Measurements from ENCODE around the gene LUZP1. TPM values are rescaled to one million over a fixed set of nuclear protein-coding genes. Genes with fewer than 3 reads are reported as not detected.

LUZP1 gene
- total RNA-seq, 1 donor from 2014 or later = 82.2 TPM

GRCh38 chr1:23079025-23079424, 89.6 kb downstream of the LUZP1 start:
- H3K4me3 ChIP-seq (ENCODE audit: insufficient read depth, low read depth, low read length) = no peak overlapping the region
- Mint-ChIP-seq H3K4me1 (ENCODE audit: low read depth, unreplicated experiment) (peaks cover 2% of the 10 kb centered on the region), H3K27ac (ENCODE audit: unreplicated experiment) (no peak overlapping the region), H3K36me3 (ENCODE audit: low read depth, unreplicated experiment) (peaks cover 14% of the 10 kb centered on the region), H3K9me3 (ENCODE audit: unreplicated experiment) (no peaks in the 10 kb centered on the region), H3K27me3 (ENCODE audit: low read depth, unreplicated experiment) (no peaks in the 10 kb centered on the region), H3K4me3 (ENCODE audit: unreplicated experiment) (no peak overlapping the region)
- H3K9me3 ChIP-seq (ENCODE audit: insufficient read depth, low read depth, low read length) = no peaks in the 10 kb centered on the region
- peaks cover 41% of the 10 kb centered on the region for H4K20me1 ChIP-seq (ENCODE audit: insufficient read depth, low read length)
- no peak overlapping the region for H3K4me2 ChIP-seq (ENCODE audit: low read length)
- H3K79me2 ChIP-seq (ENCODE audit: insufficient read depth, low read length) = peaks cover 10% of the 10 kb centered on the region
- no peak for DNase-seq (ENCODE audit: low read depth)
- no peak overlapping the region for H3K27ac ChIP-seq (ENCODE audit: low read depth, low read length)
- no peak for TF ChIP-seq CTCF (IDR thresholded peaks at IDR 0.05; ENCODE audit: insufficient read depth, low read depth, low read length)
- no peak for TF ChIP-seq EZH2 (IDR thresholded peaks at IDR 0.05; ENCODE audit: insufficient read depth, low read length)
- no peak overlapping the region for H3K9ac ChIP-seq (ENCODE audit: low read length)
- no peak overlapping the region for H2AFZ ChIP-seq (ENCODE audit: low read depth, low read length)
- no peak for FAIRE-seq
- H3K36me3 ChIP-seq (ENCODE audit: insufficient read depth, low read length) = peaks cover 66% of the 10 kb centered on the region
- no peaks in the 10 kb centered on the region for H3K4me1 ChIP-seq (ENCODE audit: insufficient read depth, low read length)
- no peaks in the 10 kb centered on the region for H3K27me3 ChIP-seq (ENCODE audit: insufficient read depth, low read length)

- peaks cover 1% of the 10 kb centered on the region for H3K4me1 Mint-ChIP-seq (ENCODE audit: low read depth, unreplicated experiment)
- H3K9me3 ChIP-seq (ENCODE audit: insufficient read depth, low read depth, low read length) = no peaks in the 10 kb centered on the region
- peaks cover 4% of the 10 kb centered on the region for H4K20me1 ChIP-seq (ENCODE audit: insufficient read depth, low read length)
- H3K36me3 ChIP-seq (ENCODE audit: insufficient read depth, low read length) = peaks cover 50% of the 10 kb centered on the region
- no peaks in the 10 kb centered on the region for H3K27me3 Mint-ChIP-seq (ENCODE audit: low read depth, unreplicated experiment)
- no peaks in the 10 kb centered on the region for H3K9me3 Mint-ChIP-seq (ENCODE audit: unreplicated experiment)
- no peak overlapping the region for H3K4me3 ChIP-seq (ENCODE audit: insufficient read depth, low read depth, low read length)
- H2AFZ ChIP-seq (ENCODE audit: low read depth, low read length) = no peak overlapping the region
- H3K4me1 ChIP-seq (ENCODE audit: insufficient read depth, low read length) = peaks cover 9% of the 10 kb centered on the region
- no peaks in the 10 kb centered on the region for H3K27me3 ChIP-seq (ENCODE audit: insufficient read depth, low read length)
- H3K9ac ChIP-seq (ENCODE audit: low read length) = no peak overlapping the region
- TF ChIP-seq CTCF (IDR thresholded peaks at IDR 0.05; ENCODE audit: insufficient read depth, low read depth, low read length) (no peak), EZH2 (IDR thresholded peaks at IDR 0.05; ENCODE audit: insufficient read depth, low read length) (no peak)
- H3K4me3 Mint-ChIP-seq (ENCODE audit: unreplicated experiment) = no peak overlapping the region
- DNase-seq (ENCODE audit: low read depth) (no peak), FAIRE-seq (no peak)
- H3K4me2 ChIP-seq (ENCODE audit: low read length) = no peak overlapping the region
- no peak overlapping the region for H3K27ac ChIP-seq (ENCODE audit: low read depth, low read length)
- H3K36me3 Mint-ChIP-seq (ENCODE audit: low read depth, unreplicated experiment) = peaks cover 13% of the 10 kb centered on the region
- H3K27ac Mint-ChIP-seq (ENCODE audit: unreplicated experiment) = no peak overlapping the region
- H3K79me2 ChIP-seq (ENCODE audit: insufficient read depth, low read length) = no peaks in the 10 kb centered on the region
These were observed 94.6 kb downstream of the LUZP1 start for GRCh38 chr1:23074012-23074411.

GRCh38 chr1:23069675-23070074, 99.0 kb downstream of the LUZP1 start:
- Mint-ChIP-seq H3K9me3 (ENCODE audit: unreplicated experiment) (no peaks in the 10 kb centered on the region), H3K4me1 (ENCODE audit: low read depth, unreplicated experiment) (peaks cover 1% of the 10 kb centered on the region), H3K27ac (ENCODE audit: unreplicated experiment) (no peak overlapping the region), H3K4me3 (ENCODE audit: unreplicated experiment) (no peak overlapping the region), H3K36me3 (ENCODE audit: low read depth, unreplicated experiment) (peaks cover 18% of the 10 kb centered on the region), H3K27me3 (ENCODE audit: low read depth, unreplicated experiment) (no peaks in the 10 kb centered on the region)
- DNase-seq (ENCODE audit: low read depth) = no peak
- TF ChIP-seq CTCF (IDR thresholded peaks at IDR 0.05; ENCODE audit: insufficient read depth, low read depth, low read length) (no peak), EZH2 (IDR thresholded peaks at IDR 0.05; ENCODE audit: insufficient read depth, low read length) (no peak)
- Histone ChIP-seq H3K27ac (ENCODE audit: low read depth, low read length) (no peak overlapping the region), H3K9me3 (ENCODE audit: insufficient read depth, low read depth, low read length) (no peaks in the 10 kb centered on the region), H3K79me2 (ENCODE audit: insufficient read depth, low read length) (peaks cover 18% of the 10 kb centered on the region), H3K36me3 (ENCODE audit: insufficient read depth, low read length) (peaks cover 55% of the 10 kb centered on the region), H3K4me1 (ENCODE audit: insufficient read depth, low read length) (peaks cover 9% of the 10 kb centered on the region), H3K9ac (ENCODE audit: low read length) (no peak overlapping the region), H4K20me1 (ENCODE audit: insufficient read depth, low read length) (peaks cover 31% of the 10 kb centered on the region), H3K4me3 (ENCODE audit: insufficient read depth, low read depth, low read length) (no peak overlapping the region), H3K4me2 (ENCODE audit: low read length) (no peak overlapping the region), H3K27me3 (ENCODE audit: insufficient read depth, low read length) (no peaks in the 10 kb centered on the region), H2AFZ (ENCODE audit: low read depth, low read length) (no peak overlapping the region)
- no peak for FAIRE-seq
